ENCODE results near the gene SCN7A.
A peak's percentile ranks its signal among the peaks of the same experiment; 100 is the strongest.

SCN7A gene

GRCh38 chr2:166394245-166394644 is 99.8 kb downstream of the SCN7A start:
- H3K4me3 Mint-ChIP-seq: no peak overlapping the region
- H3K4me1 Mint-ChIP-seq (ENCODE audit: low read depth): no peaks in the 10 kb centered on the region
- H3K36me3 Mint-ChIP-seq (ENCODE audit: low read depth): no peaks in the 10 kb centered on the region
- no peaks in the 10 kb centered on the region for H3K9me3 Mint-ChIP-seq
- no peaks in the 10 kb centered on the region for H3K27me3 Mint-ChIP-seq (ENCODE audit: low read depth)
- no peak overlapping the region for H3K27ac Mint-ChIP-seq

DNA sequence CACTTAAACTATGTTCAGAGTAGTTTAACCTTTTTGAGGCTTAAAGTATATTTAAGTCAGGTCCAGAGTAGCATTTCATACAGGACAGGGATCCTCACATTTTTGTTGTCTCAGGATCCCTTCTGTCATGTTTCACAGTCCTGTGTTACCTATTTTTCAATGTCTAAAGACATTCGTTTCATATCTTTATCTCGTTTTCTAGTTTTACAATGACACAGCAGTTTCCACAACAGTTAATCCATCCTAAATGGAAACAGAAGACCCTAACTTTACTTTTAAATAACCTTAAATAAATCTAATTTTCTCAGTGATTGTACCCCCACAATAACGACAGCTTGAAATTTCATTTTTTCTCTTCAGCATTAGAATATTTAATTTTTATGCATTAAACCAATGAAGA is 101.0 kb downstream of the SCN7A start:
- Mint-ChIP-seq H3K27ac (no peak overlapping the region), H3K4me1 (ENCODE audit: low read depth) (no peaks in the 10 kb centered on the region), H3K9me3 (no peaks in the 10 kb centered on the region), H3K36me3 (ENCODE audit: low read depth) (no peaks in the 10 kb centered on the region), H3K27me3 (ENCODE audit: low read depth) (no peaks in the 10 kb centered on the region), H3K4me3 (no peak overlapping the region)

DNA sequence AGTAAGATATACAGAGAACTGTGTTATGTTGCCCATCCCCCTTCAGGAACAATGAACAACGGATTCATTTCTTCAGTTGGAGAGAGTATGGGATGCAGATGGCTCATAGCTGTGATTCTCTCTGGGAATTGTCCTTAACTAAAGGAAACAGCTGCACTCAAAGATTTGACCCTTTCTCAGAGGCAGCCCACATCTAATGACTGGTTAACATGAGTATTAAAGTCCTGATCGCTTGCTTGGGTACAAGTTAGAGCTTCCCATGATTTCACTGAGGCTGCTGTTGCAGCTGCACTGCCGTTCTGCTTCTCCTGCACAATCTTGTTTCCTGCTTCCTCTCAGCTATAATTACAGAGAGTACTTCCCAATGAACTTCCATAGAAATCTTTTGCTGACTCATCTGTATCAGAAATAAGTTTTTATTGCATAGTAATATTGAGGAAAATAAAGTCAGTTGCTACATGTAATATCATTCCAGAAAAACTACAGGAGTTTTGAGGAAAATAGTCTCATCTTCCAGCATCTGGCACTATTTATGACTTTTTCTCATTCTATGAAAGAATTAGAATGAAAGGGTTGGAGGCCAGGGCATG is 105.5 kb downstream of the SCN7A start:
- no peaks in the 10 kb centered on the region for H3K9me3 Mint-ChIP-seq
- H3K27me3 Mint-ChIP-seq (ENCODE audit: low read depth): no peaks in the 10 kb centered on the region
- H3K4me1 Mint-ChIP-seq (ENCODE audit: low read depth): no peaks in the 10 kb centered on the region
- H3K27ac Mint-ChIP-seq: no peak overlapping the region
- no peaks in the 10 kb centered on the region for H3K36me3 Mint-ChIP-seq (ENCODE audit: low read depth)
- H3K4me3 Mint-ChIP-seq: no peak overlapping the region

DNA sequence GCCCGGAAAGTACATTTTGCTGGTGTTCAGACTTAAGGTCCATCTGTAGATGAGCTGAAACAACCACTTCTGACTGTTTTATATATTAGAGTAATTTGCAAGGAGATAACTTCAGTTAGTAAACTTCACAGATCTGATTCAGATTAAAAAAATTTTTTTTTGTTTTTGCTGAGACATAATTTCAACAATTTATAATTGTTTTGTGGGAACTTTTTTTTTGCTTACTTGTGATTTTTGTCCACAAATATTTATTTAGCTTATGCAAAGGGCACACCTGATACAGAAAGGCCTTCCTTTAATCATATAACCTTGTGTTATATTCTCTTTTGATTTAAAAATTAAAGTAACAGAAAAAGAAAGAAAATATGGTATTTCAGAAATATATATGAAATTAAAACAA is 108.7 kb downstream of the SCN7A start:
- Mint-ChIP-seq H3K4me1 (ENCODE audit: low read depth) (no peaks in the 10 kb centered on the region), H3K4me3 (no peak overlapping the region), H3K27ac (no peak overlapping the region)

DNA sequence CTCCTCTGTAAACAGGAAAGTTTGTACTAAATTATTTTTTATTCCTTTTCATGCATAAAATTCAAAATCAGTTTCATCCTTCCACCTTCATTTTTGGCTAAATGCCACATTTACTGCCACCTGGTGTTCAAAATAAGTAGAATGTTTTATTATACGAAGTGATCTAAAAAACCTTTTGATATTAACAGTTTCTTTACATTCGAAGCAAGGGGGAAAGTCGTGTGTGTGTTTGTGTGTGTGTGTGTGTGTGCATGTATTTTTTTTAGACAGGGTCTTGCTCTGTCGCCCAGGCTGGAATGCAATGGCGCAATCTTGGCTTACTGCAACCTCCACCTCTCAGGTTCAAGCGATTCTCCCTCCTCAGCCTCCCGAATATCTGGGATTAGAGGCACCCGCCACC is 109.3 kb downstream of the SCN7A start:
- H3K4me1 Mint-ChIP-seq (ENCODE audit: low read depth): no peaks in the 10 kb centered on the region
- peaks cover 10% of the 10 kb centered on the region for H3K27me3 Mint-ChIP-seq (ENCODE audit: low read depth)
- no peaks in the 10 kb centered on the region for H3K9me3 Mint-ChIP-seq
- H3K4me3 Mint-ChIP-seq: no peak overlapping the region
- no peak overlapping the region for H3K27ac Mint-ChIP-seq
- H3K36me3 Mint-ChIP-seq (ENCODE audit: low read depth): no peaks in the 10 kb centered on the region

More for the DNA sequence above, 108.7 kb downstream of the SCN7A start:
- peaks cover 5% of the 10 kb centered on the region for H3K27me3 Mint-ChIP-seq (ENCODE audit: low read depth)
- no peaks in the 10 kb centered on the region for H3K36me3 Mint-ChIP-seq (ENCODE audit: low read depth)
- no peaks in the 10 kb centered on the region for H3K9me3 Mint-ChIP-seq

GRCh38 chr2:166382448-166382847 is 111.6 kb downstream of the SCN7A start:
- H3K36me3 Mint-ChIP-seq (ENCODE audit: low read depth): no peaks in the 10 kb centered on the region
- H3K27me3 Mint-ChIP-seq (ENCODE audit: low read depth): peaks cover 20% of the 10 kb centered on the region
- no peaks in the 10 kb centered on the region for H3K4me1 Mint-ChIP-seq (ENCODE audit: low read depth)
- H3K27ac Mint-ChIP-seq: no peak overlapping the region
- H3K4me3 Mint-ChIP-seq: no peak overlapping the region
- H3K9me3 Mint-ChIP-seq: no peaks in the 10 kb centered on the region

GRCh38 chr2:166380615-166381014 is 113.4 kb downstream of the SCN7A start:
- no peak overlapping the region for H3K4me3 Mint-ChIP-seq

DNA sequence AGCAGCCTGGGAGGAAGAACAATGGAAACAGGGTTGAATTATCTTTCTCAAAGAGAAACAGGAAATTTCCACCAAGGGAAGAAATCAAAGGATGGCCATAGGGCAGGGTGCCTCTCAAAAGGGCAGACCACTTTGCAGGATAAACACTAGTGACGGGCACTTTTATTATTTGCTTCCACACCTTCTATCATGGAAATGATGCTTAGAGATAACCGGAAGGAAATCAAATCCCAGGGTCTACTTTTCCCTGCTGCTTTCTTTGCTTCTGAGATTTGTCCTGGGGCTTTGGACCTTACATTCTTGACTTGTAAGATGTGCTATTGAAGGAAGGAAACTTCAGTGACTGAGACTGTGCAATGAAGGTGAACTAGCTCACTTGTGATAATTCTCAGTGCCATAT is 117.2 kb downstream of the SCN7A start:
- Mint-ChIP-seq H3K27me3 (ENCODE audit: low read depth) (peaks cover 57% of the 10 kb centered on the region), H3K4me3 (no peak overlapping the region), H3K9me3 (no peaks in the 10 kb centered on the region), H3K36me3 (ENCODE audit: low read depth) (no peaks in the 10 kb centered on the region), H3K4me1 (ENCODE audit: low read depth) (peaks cover 13% of the 10 kb centered on the region), H3K27ac (no peak overlapping the region)

More at GRCh38 chr2:166380615-166381014, 113.4 kb downstream of the SCN7A start:
- peaks cover 3% of the 10 kb centered on the region for H3K4me1 Mint-ChIP-seq (ENCODE audit: low read depth)
- H3K27ac Mint-ChIP-seq: no peak overlapping the region
- H3K27me3 Mint-ChIP-seq (ENCODE audit: low read depth): peaks cover 35% of the 10 kb centered on the region
- no peaks in the 10 kb centered on the region for H3K36me3 Mint-ChIP-seq (ENCODE audit: low read depth)
- no peaks in the 10 kb centered on the region for H3K9me3 Mint-ChIP-seq

GRCh38 chr2:166376488-166376828 is 117.6 kb downstream of the SCN7A start:
- Mint-ChIP-seq H3K27ac (no peak overlapping the region), H3K4me3 (peak overlapping the region; percentile 81), H3K36me3 (ENCODE audit: low read depth) (no peaks in the 10 kb centered on the region), H3K9me3 (no peaks in the 10 kb centered on the region), H3K4me1 (ENCODE audit: low read depth) (peaks cover 13% of the 10 kb centered on the region), H3K27me3 (ENCODE audit: low read depth) (peaks cover 57% of the 10 kb centered on the region)

DNA sequence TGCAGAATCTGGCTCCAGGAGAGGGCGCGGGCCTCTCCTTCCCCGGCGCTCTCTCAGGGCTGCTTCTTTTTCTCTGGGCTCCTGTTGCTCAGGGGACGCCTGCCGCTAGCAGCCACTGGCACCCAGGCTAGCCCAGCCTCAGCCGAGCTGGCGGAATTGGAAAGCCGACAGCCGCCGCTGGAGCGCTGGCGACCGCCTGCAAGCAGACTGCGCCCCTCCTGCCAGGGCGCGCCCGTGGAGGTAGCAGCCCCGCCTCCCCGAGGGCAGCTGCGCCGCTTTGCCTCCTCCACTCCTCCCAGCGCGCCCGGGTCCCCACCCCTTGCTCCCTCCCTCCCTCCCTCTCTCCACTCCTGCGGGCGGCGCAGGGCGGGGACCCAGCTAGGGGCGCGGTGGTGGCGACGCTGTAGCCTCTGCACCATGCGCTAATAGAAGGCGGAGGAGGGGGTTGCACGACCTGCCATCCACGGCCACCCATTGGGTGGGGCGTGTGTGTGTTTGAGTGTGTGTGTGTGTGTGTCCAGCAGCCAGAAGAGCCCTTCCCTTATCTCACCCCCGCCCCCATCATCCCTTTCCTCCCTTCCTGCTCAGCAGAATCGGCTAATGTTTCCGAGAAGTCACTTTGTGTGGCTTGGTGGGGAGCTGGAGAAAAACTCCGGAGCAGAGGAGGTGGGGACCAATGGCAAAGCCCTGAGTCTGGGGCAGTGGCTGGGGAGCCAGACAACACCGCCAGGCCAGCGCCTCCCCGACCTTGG is 118.1 kb downstream of the SCN7A start, which contains the start of gene SCN9A:
Gene SCN9A, minus strand, starts transcription at position 209 of the 752 bp plus-strand sequence. CDS start 64,188 bp downstream, outside the sequence.
- peak within 1 kb of the TSS; percentile 4 for H3K27ac Mint-ChIP-seq
- H3K9me3 Mint-ChIP-seq: no peaks in the 10 kb centered on the region
- no peaks in the 10 kb centered on the region for H3K36me3 Mint-ChIP-seq (ENCODE audit: low read depth)
- H3K27me3 Mint-ChIP-seq (ENCODE audit: low read depth): peaks cover 59% of the 10 kb centered on the region
- peaks cover 13% of the 10 kb centered on the region for H3K4me1 Mint-ChIP-seq (ENCODE audit: low read depth)
- peak within 1 kb of the TSS; percentile 81 for H3K4me3 Mint-ChIP-seq

DNA sequence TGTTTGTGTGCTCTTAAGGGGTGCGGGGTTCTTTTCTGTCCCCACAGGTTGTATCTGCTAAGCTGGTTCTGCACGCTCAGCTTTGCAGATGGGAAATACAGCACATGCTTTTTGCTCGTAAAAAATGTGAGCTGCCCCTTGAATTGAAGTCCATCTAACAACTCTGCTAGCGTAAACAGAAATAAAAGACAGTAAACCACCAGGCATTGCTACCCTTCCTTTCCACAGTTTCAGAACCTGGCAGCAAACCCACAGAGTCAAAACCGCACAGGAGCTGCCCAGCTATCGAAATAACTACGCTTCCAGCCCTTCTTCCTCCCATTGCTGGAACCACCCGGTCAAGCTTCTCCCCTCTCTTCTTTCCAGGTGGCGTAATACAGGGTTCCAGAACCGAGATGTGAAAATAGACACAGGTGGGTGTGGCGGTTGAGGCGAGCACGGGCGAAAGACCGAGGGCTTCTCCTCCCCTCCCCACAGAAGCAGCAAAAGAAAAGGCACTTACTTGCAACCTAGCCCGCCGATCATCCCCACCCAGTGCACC is 118.8 kb downstream of the SCN7A start:
- Mint-ChIP-seq H3K4me3 (peak overlapping the region; percentile 81), H3K27me3 (ENCODE audit: low read depth) (peaks cover 55% of the 10 kb centered on the region), H3K4me1 (ENCODE audit: low read depth) (peaks cover 13% of the 10 kb centered on the region), H3K9me3 (no peaks in the 10 kb centered on the region), H3K27ac (peak overlapping the region; percentile 4), H3K36me3 (ENCODE audit: low read depth) (no peaks in the 10 kb centered on the region)

GRCh38 chr2:166373951-166374350 is 120.1 kb downstream of the SCN7A start:
- Mint-ChIP-seq H3K4me1 (ENCODE audit: low read depth) (peaks cover 13% of the 10 kb centered on the region), H3K36me3 (ENCODE audit: low read depth) (no peaks in the 10 kb centered on the region), H3K9me3 (no peaks in the 10 kb centered on the region), H3K27me3 (ENCODE audit: low read depth) (peaks cover 48% of the 10 kb centered on the region), H3K4me3 (no peak overlapping the region), H3K27ac (no peak overlapping the region)

DNA sequence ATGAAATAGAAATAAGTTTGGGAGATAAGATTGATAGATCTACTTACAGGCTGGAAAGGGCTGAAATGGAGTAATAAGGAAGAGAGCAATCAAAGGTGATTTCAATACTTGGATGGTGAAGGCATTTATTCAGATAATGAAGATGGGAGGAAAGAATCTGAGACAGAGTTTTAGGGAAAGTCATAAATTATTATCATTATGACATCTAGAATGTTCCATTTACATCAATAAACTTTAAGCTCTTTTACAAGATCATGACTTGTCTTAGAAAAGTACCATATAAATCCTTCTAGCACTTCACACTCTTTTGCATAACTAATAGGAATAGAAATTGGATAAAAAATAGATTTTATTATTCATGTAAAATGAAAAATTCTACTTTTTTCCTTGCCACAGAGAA is 120.5 kb downstream of the SCN7A start:
- Mint-ChIP-seq H3K27ac (no peak overlapping the region), H3K36me3 (ENCODE audit: low read depth) (no peaks in the 10 kb centered on the region), H3K4me1 (ENCODE audit: low read depth) (peaks cover 13% of the 10 kb centered on the region), H3K9me3 (no peaks in the 10 kb centered on the region), H3K27me3 (ENCODE audit: low read depth) (peaks cover 48% of the 10 kb centered on the region), H3K4me3 (no peak overlapping the region)

DNA sequence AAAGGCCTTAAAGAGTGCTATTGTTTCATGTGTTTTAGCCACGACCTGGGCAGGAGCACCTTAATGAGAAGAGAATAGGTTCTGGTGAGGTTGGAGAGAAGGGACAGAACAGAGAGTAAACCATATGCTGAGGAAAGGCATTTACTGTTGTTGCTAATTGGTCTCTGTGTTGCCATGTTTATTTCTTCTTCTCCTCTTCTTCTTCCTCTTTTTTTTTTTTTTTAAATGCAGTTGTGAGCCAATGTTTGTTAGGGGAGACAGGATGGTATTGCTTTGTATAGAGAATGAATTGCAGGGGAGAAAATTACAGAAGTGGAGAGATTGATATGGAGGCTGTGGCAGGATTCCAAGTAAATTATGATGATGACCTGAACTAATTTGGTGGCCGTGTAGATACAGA is 120.9 kb downstream of the SCN7A start:
- Mint-ChIP-seq H3K4me3 (no peak overlapping the region), H3K9me3 (no peaks in the 10 kb centered on the region), H3K36me3 (ENCODE audit: low read depth) (no peaks in the 10 kb centered on the region), H3K27ac (no peak overlapping the region), H3K4me1 (ENCODE audit: low read depth) (peaks cover 13% of the 10 kb centered on the region), H3K27me3 (ENCODE audit: low read depth) (peaks cover 46% of the 10 kb centered on the region)

GRCh38 chr2:166372046-166372445 is 122.0 kb downstream of the SCN7A start:
- Mint-ChIP-seq H3K9me3 (no peaks in the 10 kb centered on the region), H3K36me3 (ENCODE audit: low read depth) (no peaks in the 10 kb centered on the region), H3K27ac (no peak overlapping the region), H3K4me3 (no peak overlapping the region), H3K4me1 (ENCODE audit: low read depth) (peaks cover 13% of the 10 kb centered on the region), H3K27me3 (ENCODE audit: low read depth) (peaks cover 38% of the 10 kb centered on the region)
